ENCODE data around the gene ADD2. TPM values are rescaled to one million over a fixed set of nuclear protein-coding genes. Genes with fewer than 3 reads are reported as not detected.

Gene ADD2
- total RNA-seq, 1 donor from 2014 or later = 10.2 TPM

DNA sequence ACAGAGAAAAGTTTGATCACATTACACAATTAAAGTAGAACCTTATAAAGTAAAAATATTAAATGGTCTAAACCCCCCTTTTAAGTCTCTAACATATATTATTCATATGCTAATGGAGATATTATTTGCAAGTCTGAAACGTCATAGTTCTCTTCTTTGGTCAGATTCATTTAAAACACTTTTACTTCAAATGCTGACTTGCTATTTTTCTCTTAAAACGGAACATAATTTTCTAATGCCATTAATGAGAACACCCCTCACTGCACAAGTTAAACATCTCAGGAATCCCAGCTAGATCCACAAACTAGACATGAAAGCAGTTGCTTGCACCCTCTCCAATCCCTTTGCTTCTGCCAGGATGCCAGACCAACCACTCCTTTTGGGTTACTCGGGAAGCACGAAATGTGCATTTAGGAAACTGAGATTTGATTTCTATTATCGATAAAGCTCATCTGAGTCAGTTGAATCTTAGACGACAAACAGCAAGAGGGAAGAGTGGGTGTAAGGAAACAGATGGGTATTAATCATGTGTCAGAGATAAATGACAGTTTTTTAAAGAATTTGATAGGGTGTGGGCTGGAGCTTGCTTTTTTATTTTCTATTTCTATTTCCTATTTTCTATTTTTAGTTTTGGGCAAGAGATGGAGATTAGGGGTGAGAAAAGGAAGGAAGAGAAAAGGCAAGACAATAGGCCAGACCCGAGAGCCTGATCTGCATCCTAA is 1.5 kb downstream of the ADD2 start:
- Histone ChIP-seq H3K27ac (no peak overlapping the region), H3K4me3 (peak overlapping the region; percentile 48 to 64), H3K9me3 (no peaks in the 10 kb centered on the region), H3K4me1 (peaks cover 10% of the 10 kb centered on the region in 2 donors), H3K27me3 (peaks cover 8% of the 10 kb centered on the region), H3K36me3 (no peaks in the 10 kb centered on the region)
- TF ChIP-seq CTCF (IDR thresholded peaks at IDR 0.05) = no peak
- no peak for DNase-seq (ENCODE audit: low spot score in 2 of 2)
- intact Hi-C loops (cut with DNase I) = no loop called here

DNA sequence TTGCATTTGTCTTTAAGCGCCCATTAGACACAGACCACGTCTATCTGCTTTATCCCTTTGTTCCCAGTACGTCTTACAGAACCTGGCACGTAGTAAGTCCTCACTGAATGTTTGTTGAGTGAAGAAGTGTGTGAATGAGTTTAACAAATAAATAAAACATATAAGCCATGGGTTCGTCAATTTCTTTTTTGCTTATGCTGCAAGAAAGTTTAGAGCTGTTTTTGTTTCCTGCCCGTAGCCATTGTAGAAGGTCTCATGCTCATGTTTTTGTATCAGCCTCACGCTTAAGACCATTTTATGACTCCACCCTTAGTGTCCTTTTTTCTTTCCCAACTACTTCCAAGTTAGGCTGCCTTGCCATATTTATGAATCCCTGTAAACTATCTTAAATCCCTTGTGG is 2.5 kb downstream of the ADD2 start:
- H3K4me1 ChIP-seq = peaks cover 10% of the 10 kb centered on the region in 2 donors
- intact Hi-C loops (cut with DNase I) = no loop called here
- H3K4me3 ChIP-seq = no peak overlapping the region
- TF ChIP-seq CTCF (IDR thresholded peaks at IDR 0.05) = no peak
- no peak overlapping the region for H3K27ac ChIP-seq
- H3K36me3 ChIP-seq = no peaks in the 10 kb centered on the region
- H3K9me3 ChIP-seq = no peaks in the 10 kb centered on the region
- H3K27me3 ChIP-seq = peaks cover 8% of the 10 kb centered on the region
- DNase-seq (ENCODE audit: low spot score in 2 of 2) = no peak

DNA sequence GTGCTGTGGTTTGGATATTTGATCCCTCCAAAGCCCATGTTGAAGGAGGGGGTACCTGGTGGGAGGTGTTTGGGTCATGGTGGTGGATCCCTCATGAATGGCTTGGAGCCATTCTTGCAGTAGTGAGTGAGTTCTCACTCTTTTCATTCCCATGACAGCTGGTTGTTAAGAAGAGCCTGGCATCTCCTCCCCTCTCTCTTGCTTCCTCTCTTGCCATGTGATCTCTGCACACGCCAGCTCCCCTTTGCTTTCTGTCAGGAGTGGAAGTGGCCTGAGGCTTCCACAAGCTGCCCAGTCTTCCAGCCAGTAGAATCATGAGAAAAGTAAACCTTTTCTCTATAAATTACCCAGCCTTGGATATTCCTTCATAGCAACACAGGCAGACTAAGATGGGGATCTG is 8.6 kb downstream of the ADD2 start:
- Histone ChIP-seq H3K36me3 (no peaks in the 10 kb centered on the region), H3K27me3 (no peaks in the 10 kb centered on the region), H3K4me1 (no peaks in the 10 kb centered on the region), H3K4me3 (no peak overlapping the region), H3K27ac (no peak overlapping the region), H3K9me3 (no peaks in the 10 kb centered on the region)
- no peak for DNase-seq (ENCODE audit: low spot score in 2 of 2)
- TF ChIP-seq CTCF (IDR thresholded peaks at IDR 0.05) = no peak
- intact Hi-C loops (cut with DNase I) = no loop called here

- H3K4me1 ChIP-seq = no peaks in the 10 kb centered on the region
- H3K27me3 ChIP-seq = no peaks in the 10 kb centered on the region
- H3K4me3 ChIP-seq = no peak overlapping the region
- no peaks in the 10 kb centered on the region for H3K9me3 ChIP-seq
- intact Hi-C loops (cut with DNase I) = no loop called here
- no peak for DNase-seq (ENCODE audit: low spot score in 2 of 2)
- TF ChIP-seq CTCF (IDR thresholded peaks at IDR 0.05) = no peak
- no peak overlapping the region for H3K27ac ChIP-seq
- no peaks in the 10 kb centered on the region for H3K36me3 ChIP-seq
Observed at GRCh38 chr2:70757966-70758365, 10.0 kb downstream of the ADD2 start.

DNA sequence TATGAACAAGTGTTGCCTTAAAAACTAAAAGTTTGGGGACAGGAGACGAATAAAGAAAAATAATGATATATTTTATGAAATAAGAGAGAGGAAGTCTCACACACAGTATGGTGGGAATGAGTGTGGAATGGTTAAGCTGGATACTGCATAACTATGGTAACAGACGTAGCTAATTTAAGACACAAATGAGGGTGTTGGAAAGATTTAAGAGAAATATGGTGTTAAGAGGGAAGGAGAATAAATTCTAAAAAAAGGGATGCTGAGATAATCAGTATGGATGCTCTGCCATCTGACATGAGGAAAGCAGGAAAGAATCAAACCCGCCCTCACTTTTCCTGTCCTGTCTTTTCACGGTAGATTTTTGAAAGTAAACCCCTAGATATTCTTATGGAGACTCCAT is 10.6 kb downstream of the ADD2 start:
- no peak for DNase-seq (ENCODE audit: low spot score in 2 of 2)
- TF ChIP-seq CTCF (IDR thresholded peaks at IDR 0.05) = no peak
- Histone ChIP-seq H3K4me3 (no peak overlapping the region), H3K27ac (no peak overlapping the region), H3K36me3 (no peaks in the 10 kb centered on the region), H3K27me3 (no peaks in the 10 kb centered on the region), H3K9me3 (no peaks in the 10 kb centered on the region), H3K4me1 (no peaks in the 10 kb centered on the region)
- intact Hi-C loops (cut with DNase I) = no loop called here

DNA sequence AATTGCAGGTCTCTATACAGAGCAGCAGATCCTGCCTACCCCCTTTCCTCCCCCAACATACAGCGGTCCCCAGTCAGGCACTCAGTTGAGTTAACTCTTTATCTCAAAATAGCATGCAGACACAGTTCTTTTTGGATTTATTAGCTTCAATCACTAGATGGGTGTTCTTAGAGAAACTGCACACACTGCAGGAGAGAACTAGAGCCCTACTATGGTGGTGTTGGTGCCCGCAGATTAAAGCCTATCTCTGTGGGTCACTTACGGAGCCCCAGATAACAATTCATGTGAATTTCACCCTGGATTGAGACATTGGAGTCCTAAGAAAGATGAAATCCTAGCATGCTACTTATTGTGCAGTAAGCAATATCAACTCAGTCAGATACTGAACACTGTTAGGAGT is 11.9 kb downstream of the ADD2 start:
- intact Hi-C loops (cut with DNase I) = no loop called here
- H3K4me3 ChIP-seq = no peak overlapping the region
- TF ChIP-seq CTCF (IDR thresholded peaks at IDR 0.05) = no peak
- no peak for DNase-seq (ENCODE audit: low spot score in 2 of 2)
- H3K4me1 ChIP-seq = no peaks in the 10 kb centered on the region
- no peaks in the 10 kb centered on the region for H3K36me3 ChIP-seq
- no peak overlapping the region for H3K27ac ChIP-seq
- no peaks in the 10 kb centered on the region for H3K9me3 ChIP-seq
- no peaks in the 10 kb centered on the region for H3K27me3 ChIP-seq
